ENCODE results near the gene RNGTT. TPM values are rescaled to one million over a fixed set of nuclear protein-coding genes. Genes with fewer than 3 reads are reported as not detected.

Gene RNGTT
- total RNA-seq (2013; cell fraction: nucleolus; rRNA removed), result 118 TPM in 2 replicates
- total RNA-seq (2014; rRNA removed) (24.0 and 30.5 TPM in 2 replicates), total RNA-seq (2014; rRNA removed; fragmentation: Illumina TruSeq; extraction: Trizol) (30.4 TPM in 2 replicates), total RNA-seq (2021) (18.8 and 21.4 TPM in 2 replicates), polyA plus RNA-seq (2011; rRNA removed) (20.9 and 29.5 TPM in 2 replicates), polyA plus RNA-seq (2014; fragmentation: Illumina TruSeq; extraction: Trizol) (23.1 and 30.2 TPM in 2 replicates), polyA plus RNA-seq (2014; fragmentation: Nextera tagmentation; extraction: Ambion mirVana) (10 to 100 TPM in 1 of 2 experiments, 1 to 10 TPM in 1; 7.7 to 11.0 TPM), polyA plus RNA-seq (2014; rRNA removed) (12.0 and 15.0 TPM in 2 replicates), polyA plus RNA-seq (2016; fragmentation: Nextera tagmentation; extraction: Ambion mirVana) (10 to 100 TPM; 23.2 to 28.2 TPM), polyA minus RNA-seq (2011; rRNA and poly(A)+ RNA removed) (18.5 and 21.4 TPM in 2 replicates), Bru-seq, nascent RNA (percentile 82 among the genes with signal in this experiment), BruChase-seq, experiment 1, labeled RNA remaining after a 6-hour chase (percentile 72 among the genes with signal in this experiment), BruChase-seq, experiment 2, labeled RNA remaining after a 2-hour chase (percentile 73 among the genes with signal in this experiment)
- 8.3 TPM for polyA plus RNA-seq (2011; ENCODE audit: low read depth)
- 7.4 and 8.6 TPM in 2 replicates for polyA plus RNA-seq (2011; cell fraction: cytosol; rRNA removed)
- polyA plus RNA-seq (2011; cell fraction: nucleus; rRNA removed), result 10.6 and 12.5 TPM in 2 replicates
- 13.7 and 16.6 TPM in 2 replicates for polyA plus RNA-seq (2012)
- polyA minus RNA-seq (2011; cell fraction: cytosol; rRNA and poly(A)+ RNA removed), result 5.6 and 7.2 TPM in 2 replicates
- polyA minus RNA-seq (2011; cell fraction: nucleus; rRNA and poly(A)+ RNA removed), result 19.9 and 33.9 TPM in 2 replicates
- long read RNA-seq, experiment 1, full-length matches to known transcripts, result 6 of 15 reads
- long read RNA-seq, experiment 1, partial matches to known transcripts, result 2 of 15 reads
- long read RNA-seq, experiment 1, other reads (novel, unspliced or antisense), result 7 of 15 reads
- long read RNA-seq, experiment 2, full-length matches to known transcripts, result 47 of 116 reads
- long read RNA-seq, experiment 2, partial matches to known transcripts, result 25 of 116 reads
- long read RNA-seq, experiment 2, other reads (novel, unspliced or antisense), result 44 of 116 reads

DNA sequence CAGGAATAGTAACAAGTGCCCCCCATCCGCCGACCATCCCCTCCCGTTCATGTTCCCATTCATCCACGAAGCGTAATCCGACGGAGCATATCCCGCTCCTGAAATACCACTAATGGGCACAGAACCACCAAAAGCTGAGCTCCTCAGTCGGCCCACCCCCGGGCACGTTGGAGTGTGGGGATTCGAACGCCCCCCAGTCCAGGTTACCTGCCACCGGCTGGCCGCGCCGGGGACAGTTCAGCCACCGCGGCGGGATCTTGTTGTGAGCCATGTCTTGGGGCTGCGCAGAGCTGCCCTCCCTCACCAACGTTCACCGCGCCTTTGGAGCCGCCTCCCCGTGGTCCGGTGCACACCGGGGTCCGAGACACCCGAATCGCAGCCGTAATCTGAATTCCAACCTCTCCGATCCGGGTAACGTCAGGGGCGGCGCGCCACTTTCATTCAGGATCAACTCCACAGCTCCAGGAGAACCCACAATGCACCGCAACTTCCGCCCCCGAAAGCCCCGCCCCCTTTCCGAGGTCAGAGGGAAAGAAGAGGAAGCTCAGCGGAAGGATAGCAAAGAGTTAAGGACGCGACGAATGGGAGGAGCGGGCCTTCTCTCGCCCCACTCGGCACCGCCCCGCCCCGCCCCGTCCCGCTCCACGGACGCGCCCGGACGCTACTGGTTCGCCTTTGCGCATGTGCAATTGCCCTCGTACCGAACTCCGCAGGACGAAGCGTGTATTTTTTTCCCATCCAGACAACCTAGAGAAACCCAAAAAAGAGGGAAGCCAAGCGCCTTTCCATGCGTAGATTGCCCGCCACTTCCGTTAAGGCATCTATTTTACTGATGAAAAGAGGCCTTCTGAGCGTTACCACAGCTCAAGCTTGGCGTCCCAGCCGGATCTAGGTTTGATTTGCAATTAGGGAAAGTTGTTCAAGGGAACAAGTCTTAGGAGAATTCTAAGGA, at the start of gene RNGTT:
TSS of gene RNGTT (minus strand) at position 480 of the 952 bp plus-strand sequence. CDS start at position 271, 209 bp downstream.
- H3K4me2 ChIP-seq (ENCODE audit: control insufficient read depth, insufficient read depth), result peak within 1 kb of the TSS; percentile 89
- peak within 1 kb of the TSS; percentile 91 for H3K9ac ChIP-seq (ENCODE audit: control insufficient read depth, insufficient read depth, low read length)
- no peaks in the 10 kb centered on the region for H3K4me1 ChIP-seq (ENCODE audit: control insufficient read depth, insufficient read depth, low read length)
- peak within 1 kb of the TSS; percentile 100 for H2AFZ ChIP-seq (ENCODE audit: control insufficient read depth, low read depth, low read length)
- peaks cover 34% of the 10 kb centered on the region for H3K79me2 ChIP-seq (ENCODE audit: control insufficient read depth, insufficient read depth, low read length)
- ChIA-PET RAD21 (ENCODE audit: unreplicated experiment) (interaction anchor here (0.6 to 1.2 kb wide), 6 partner anchors 10 to 182 kb away, joined by 3 to 6 read pairs (median 4); partner anchors contain the start of gene PM20D2), SMC1A (ENCODE audit: uncharacterized antibody, unreplicated experiment) (interaction anchor here (0.9 to 1.7 kb wide), 6 partner anchors 9 to 402 kb away, joined by 3 to 5 read pairs (median 4); no protein-coding TSS in a partner anchor), POLR2A (interaction anchor here (0.5 to 2.0 kb wide), 9 partner anchors 117 to 396 kb away, joined by 3 to 23 read pairs (median 3); partner anchors contain the start of genes PM20D2 and PNRC1), CTCF (interaction anchor here (0.5 to 3.7 kb wide), 9 partner anchors 11 to 1273 kb away, joined by 3 to 11 read pairs (median 5); no protein-coding TSS in a partner anchor)
- in situ Hi-C loops (cut with MboI) (no loop called here), intact Hi-C loops (cut with micrococcal nuclease; ENCODE audit: unreplicated experiment) (no loop called here)
- WGBS (ENCODE audit: insufficient coverage, insufficient replicate concordance, low lambda C conversion rate, missing lambda C conversion rate), result under 1% methylated on average over 67 of the region's 74 CpGs
- H3K9me3 ChIP-seq (replicated peaks; ENCODE audit: control insufficient read depth, insufficient read depth, low read length), result no peaks in the 10 kb centered on the region
- no peaks in the 10 kb centered on the region for H3K27me3 ChIP-seq (replicated peaks in 1 of 2; ENCODE audit: control insufficient read depth in 2 of 2, insufficient read depth in 2 of 2, low read length in 1 of 2)
- peak within 1 kb of the TSS; percentile 99 for H3K4me3 ChIP-seq
- H3K27ac ChIP-seq (ENCODE audit: control insufficient read depth, insufficient read depth), result peak within 1 kb of the TSS; percentile 80
- ATAC-seq (peak; percentile 100), DNase-seq (ENCODE audit: low read depth, low spot score) (peak; percentile 88), FAIRE-seq (peak; percentile 94)
- BruUV-seq (replicated peaks), result TSS peak; percentile 62
- no peaks in the 10 kb centered on the region for H3K36me3 ChIP-seq (ENCODE audit: control insufficient read depth in 2 of 2, insufficient read depth in 2 of 2, low read length in 1 of 2)
- H4K20me1 ChIP-seq (ENCODE audit: control insufficient read depth, insufficient read depth), result no peaks in the 10 kb centered on the region
- TF ChIP-seq, protein P1, sequence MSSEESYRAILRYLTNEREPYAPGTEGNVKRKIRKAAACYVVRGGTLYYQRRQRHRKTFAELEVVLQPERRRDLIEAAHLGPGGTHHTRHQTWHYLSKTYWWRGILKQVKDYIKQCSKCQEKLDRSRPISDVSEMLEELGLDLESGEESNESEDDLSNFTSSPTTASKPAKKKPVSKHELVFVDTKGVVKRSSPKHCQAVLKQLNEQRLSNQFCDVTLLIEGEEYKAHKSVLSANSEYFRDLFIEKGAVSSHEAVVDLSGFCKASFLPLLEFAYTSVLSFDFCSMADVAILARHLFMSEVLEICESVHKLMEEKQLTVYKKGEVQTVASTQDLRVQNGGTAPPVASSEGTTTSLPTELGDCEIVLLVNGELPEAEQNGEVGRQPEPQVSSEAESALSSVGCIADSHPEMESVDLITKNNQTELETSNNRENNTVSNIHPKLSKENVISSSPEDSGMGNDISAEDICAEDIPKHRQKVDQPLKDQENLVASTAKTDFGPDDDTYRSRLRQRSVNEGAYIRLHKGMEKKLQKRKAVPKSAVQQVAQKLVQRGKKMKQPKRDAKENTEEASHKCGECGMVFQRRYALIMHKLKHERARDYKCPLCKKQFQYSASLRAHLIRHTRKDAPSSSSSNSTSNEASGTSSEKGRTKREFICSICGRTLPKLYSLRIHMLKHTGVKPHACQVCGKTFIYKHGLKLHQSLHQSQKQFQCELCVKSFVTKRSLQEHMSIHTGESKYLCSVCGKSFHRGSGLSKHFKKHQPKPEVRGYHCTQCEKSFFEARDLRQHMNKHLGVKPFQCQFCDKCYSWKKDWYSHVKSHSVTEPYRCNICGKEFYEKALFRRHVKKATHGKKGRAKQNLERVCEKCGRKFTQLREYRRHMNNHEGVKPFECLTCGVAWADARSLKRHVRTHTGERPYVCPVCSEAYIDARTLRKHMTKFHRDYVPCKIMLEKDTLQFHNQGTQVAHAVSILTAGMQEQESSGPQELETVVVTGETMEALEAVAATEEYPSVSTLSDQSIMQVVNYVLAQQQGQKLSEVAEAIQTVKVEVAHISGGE (CRISPR knock-in tag; IDR thresholded peaks at IDR 0.05), result no peak
- 0 out of 2 replicates have a peak, but pooled peaks have one; percentile 12 for TF ChIP-seq ZNF384 (IDR thresholded peaks at IDR 0.05; ENCODE audit: borderline replicate concordance, low read depth, low read length)
- peak; percentile 55; the same call in 1 of the 2 replicates for TF ChIP-seq TBL1XR1 (IDR thresholded peaks at IDR 0.05; ENCODE audit: low read depth, low read length)
- no peak for TF ChIP-seq CEBPZ (IDR thresholded peaks at IDR 0.05; ENCODE audit: low read depth, low read length)
- TF ChIP-seq RAD21 (IDR thresholded peaks at IDR 0.05; ENCODE audit: insufficient read depth, low read depth, low read length), result no peak
- TF ChIP-seq CREB1 (IDR thresholded peaks at IDR 0.05; ENCODE audit: low read depth), result peak; percentile 58; the same call in 1 of the 2 replicates
- TF ChIP-seq EZH2 (IDR thresholded peaks at IDR 0.05; ENCODE audit: borderline replicate concordance, control insufficient read depth, low read depth, low read length), result no peak
- peak; percentile 23; the same call in 1 of the 2 replicates for TF ChIP-seq CREM (IDR thresholded peaks at IDR 0.05; ENCODE audit: low read depth)
- TF ChIP-seq SMAD5 (IDR thresholded peaks at IDR 0.05; ENCODE audit: low read depth), result peak; percentile 68; the same call in 1 of the 2 replicates
- TF ChIP-seq TAF1 (IDR thresholded peaks at IDR 0.05; ENCODE audit: borderline replicate concordance, low read depth, low read length), result peak; percentile 75; the same call in 1 of the 2 replicates
